OCI-LY3 (cell line): ENCODE data around the gene PFDN1.

ENCODE experiments used
- H2AFZ ChIP-seq: fragments of 200-600, 300-600 bp; shearing (Covaris generic); 2 replicates; pipeline ENCODE4 v1.6.0; 2014; ENCODE audit warnings: antibody characterized with exemption, low read depth, low read length
- H3K27ac ChIP-seq: fragments of 200-600, 300-600 bp; sonication (generic); 2 replicates; pipeline ENCODE4 v1.5.1; 2014; ENCODE audit warnings: mild to moderate bottlenecking, low read length, moderate library complexity, mixed read lengths
- H3K27me3 ChIP-seq: fragments of 200-600, 300-600 bp; sonication (generic); 2 replicates; pipeline ENCODE4 v1.6.1; 2014; ENCODE audit warnings: low read depth, low read length, mixed read lengths
- H3K36me3 ChIP-seq: fragments of 200-600, 300-600 bp; sonication (generic); replicated peaks from 2 replicates; pipeline ENCODE3; 2014; ENCODE audit warnings: low read depth, low read length, mixed read lengths
- H3K4me1 ChIP-seq: fragments of 300-600, 200-600 bp; sonication (generic); 2 replicates; pipeline ENCODE4 v1.6.1; 2014; ENCODE audit warnings: low read length, mixed read lengths
- H3K4me2 ChIP-seq: fragments of 200-600, 300-600 bp; sonication (generic); 2 replicates; pipeline ENCODE4 v1.6.1; 2014; ENCODE audit warnings: low read length, mixed read lengths
- H3K4me3 ChIP-seq: fragments of 300-600, 200-600 bp; sonication (generic); 2 replicates; pipeline ENCODE4 v1.5.1; 2014; ENCODE audit warnings: antibody characterized with exemption, mild to moderate bottlenecking, low read length, moderate library complexity
- H3K79me2 ChIP-seq: fragments of 300-600, 200-600 bp; shearing (Covaris generic); 2 replicates; pipeline ENCODE4 v1.6.1; 2014; ENCODE audit warnings: mild to moderate bottlenecking, low read length, mixed read lengths
- H3K9ac ChIP-seq: fragments of 300-600, 200-600 bp; shearing (Covaris generic); 2 replicates; pipeline ENCODE4 v1.6.0; 2014; ENCODE audit warnings: mild to moderate bottlenecking, low read length, moderate library complexity
- H3K9me3 ChIP-seq: fragments of 200-600, 300-600 bp; shearing (Covaris generic); 2 replicates; pipeline ENCODE4 v1.6.1; 2014; ENCODE audit warnings: low read length, mixed read lengths; ENCODE audit not compliant: insufficient read depth
- H4K20me1 ChIP-seq: fragments of 200-600, 300-600 bp; sonication (generic); 2 replicates; pipeline ENCODE4 v1.6.1; 2016; ENCODE audit warnings: low read length, mixed read lengths; ENCODE audit not compliant: insufficient read depth
- EZH2phosphoT487 ChIP-seq: fragments of 200-600 bp; shearing (Covaris generic); IDR thresholded peaks from 2 replicates; pipeline ENCODE4 v1.6.1; 2018; ENCODE audit warnings: antibody characterized with exemption, mixed run types, low read depth
- TF ChIP-seq, protein P1 (sequence below): fragments of 200-600, 300-600 bp; sonication (generic); IDR thresholded peaks from 2 replicates; pipeline ENCODE4 v1.5.1; 2014; ENCODE audit warnings: antibody characterized with exemption, low read length, low read depth

Gene PFDN1

GRCh38 chr5:140217299-140218026, 85.4 kb downstream of the PFDN1 start:
- Histone ChIP-seq H2AFZ (no peak overlapping the region), H4K20me1 (no peaks in the 10 kb centered on the region), H3K9me3 (no peaks in the 10 kb centered on the region), H3K27me3 (no peaks in the 10 kb centered on the region), H3K4me1 (peaks cover 11% of the 10 kb centered on the region), H3K9ac (no peak overlapping the region), H3K27ac (no peak overlapping the region), H3K4me3 (no peak overlapping the region), H3K36me3 (no peaks in the 10 kb centered on the region), H3K4me2 (no peak overlapping the region), H3K79me2 (no peaks in the 10 kb centered on the region)
- TF ChIP-seq EZH2phosphoT487 = no peak
- TF ChIP-seq, protein P1, sequence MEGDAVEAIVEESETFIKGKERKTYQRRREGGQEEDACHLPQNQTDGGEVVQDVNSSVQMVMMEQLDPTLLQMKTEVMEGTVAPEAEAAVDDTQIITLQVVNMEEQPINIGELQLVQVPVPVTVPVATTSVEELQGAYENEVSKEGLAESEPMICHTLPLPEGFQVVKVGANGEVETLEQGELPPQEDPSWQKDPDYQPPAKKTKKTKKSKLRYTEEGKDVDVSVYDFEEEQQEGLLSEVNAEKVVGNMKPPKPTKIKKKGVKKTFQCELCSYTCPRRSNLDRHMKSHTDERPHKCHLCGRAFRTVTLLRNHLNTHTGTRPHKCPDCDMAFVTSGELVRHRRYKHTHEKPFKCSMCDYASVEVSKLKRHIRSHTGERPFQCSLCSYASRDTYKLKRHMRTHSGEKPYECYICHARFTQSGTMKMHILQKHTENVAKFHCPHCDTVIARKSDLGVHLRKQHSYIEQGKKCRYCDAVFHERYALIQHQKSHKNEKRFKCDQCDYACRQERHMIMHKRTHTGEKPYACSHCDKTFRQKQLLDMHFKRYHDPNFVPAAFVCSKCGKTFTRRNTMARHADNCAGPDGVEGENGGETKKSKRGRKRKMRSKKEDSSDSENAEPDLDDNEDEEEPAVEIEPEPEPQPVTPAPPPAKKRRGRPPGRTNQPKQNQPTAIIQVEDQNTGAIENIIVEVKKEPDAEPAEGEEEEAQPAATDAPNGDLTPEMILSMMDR = no peak

- Histone ChIP-seq H3K9me3 (no peaks in the 10 kb centered on the region), H4K20me1 (no peaks in the 10 kb centered on the region), H2AFZ (no peak overlapping the region), H3K4me2 (no peak overlapping the region), H3K36me3 (no peaks in the 10 kb centered on the region), H3K9ac (no peak overlapping the region), H3K27ac (no peak overlapping the region), H3K4me1 (peaks cover 11% of the 10 kb centered on the region), H3K27me3 (no peaks in the 10 kb centered on the region), H3K79me2 (no peaks in the 10 kb centered on the region), H3K4me3 (no peak overlapping the region)
- TF ChIP-seq, protein P1 = no peak
- no peak for TF ChIP-seq EZH2phosphoT487
These were observed 86.3 kb downstream of the PFDN1 start for GRCh38 chr5:140216478-140217074.

- TF ChIP-seq EZH2phosphoT487 = no peak
- TF ChIP-seq, protein P1 = no peak
- no peak overlapping the region for H3K4me2 ChIP-seq
These were observed 87.6 kb downstream of the PFDN1 start for GRCh38 chr5:140215276-140215675.

DNA sequence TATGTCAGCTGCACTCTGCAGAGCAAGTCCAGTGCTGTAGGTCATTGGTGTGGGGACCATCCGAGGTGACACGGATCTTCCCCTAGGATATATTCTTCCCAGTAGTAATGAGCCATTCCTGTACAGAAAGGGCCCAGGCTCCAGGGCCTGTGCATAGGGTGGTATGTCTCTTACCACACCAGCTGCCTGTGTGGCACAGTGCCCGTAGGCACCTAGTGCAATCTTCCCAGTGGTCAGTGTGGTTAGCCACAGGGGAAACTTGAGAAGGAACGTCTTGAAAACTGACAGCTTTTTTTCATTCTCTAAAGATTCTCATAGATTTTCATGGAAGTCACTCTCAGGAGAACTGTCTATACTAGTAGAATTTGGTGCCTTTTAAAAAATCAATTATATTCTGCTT, 88.1 kb downstream of the PFDN1 start:
- Histone ChIP-seq H3K9ac (no peak overlapping the region), H3K79me2 (no peaks in the 10 kb centered on the region), H3K4me1 (peaks cover 7% of the 10 kb centered on the region), H3K36me3 (no peaks in the 10 kb centered on the region), H4K20me1 (no peaks in the 10 kb centered on the region), H3K4me3 (no peak overlapping the region), H3K9me3 (no peaks in the 10 kb centered on the region), H3K27ac (no peak overlapping the region), H2AFZ (no peak overlapping the region), H3K4me2 (no peak overlapping the region), H3K27me3 (no peaks in the 10 kb centered on the region)
- TF ChIP-seq, protein P1 = no peak
- TF ChIP-seq EZH2phosphoT487 = no peak

More at GRCh38 chr5:140215276-140215675, 87.6 kb downstream of the PFDN1 start:
- no peaks in the 10 kb centered on the region for H3K36me3 ChIP-seq
- H3K79me2 ChIP-seq = no peaks in the 10 kb centered on the region
- no peak overlapping the region for H3K4me3 ChIP-seq
- no peak overlapping the region for H3K9ac ChIP-seq
- H2AFZ ChIP-seq = no peak overlapping the region
- no peaks in the 10 kb centered on the region for H3K27me3 ChIP-seq
- no peak overlapping the region for H3K27ac ChIP-seq
- no peaks in the 10 kb centered on the region for H4K20me1 ChIP-seq
- H3K4me1 ChIP-seq = peaks cover 11% of the 10 kb centered on the region
- no peaks in the 10 kb centered on the region for H3K9me3 ChIP-seq
